Karpas-422 (cell line): Measurements from ENCODE around the gene FAM53B. TPM values are rescaled to one million over a fixed set of nuclear protein-coding genes. Genes with fewer than 3 reads are reported as not detected.
A peak's percentile ranks its signal among the peaks of the same experiment; 100 is the strongest.

ENCODE experiments used
- DNase-seq: peaks from one replicate; pipeline ENCODE4 v3.0.0-alpha.2; 2015
- H2AFZ ChIP-seq: fragments of 200-600 bp; sonication (generic); 2 replicates; pipeline ENCODE4 v1.6.1; 2014; ENCODE audit warnings: antibody characterized with exemption, low read length, mixed read lengths
- H3K27ac ChIP-seq: fragments of 200-600 bp; sonication (generic); 2 replicates; pipeline ENCODE4 v1.5.1; 2014; ENCODE audit warnings: mild to moderate bottlenecking, low read length, moderate library complexity
- H3K27me3 ChIP-seq: fragments of 200-600 bp; sonication (generic); 2 replicates; pipeline ENCODE4 v1.6.1; 2014; ENCODE audit warnings: low read length, mixed read lengths
- H3K36me3 ChIP-seq: fragments of 200-600 bp; sonication (generic); 2 replicates; pipeline ENCODE4 v1.6.1; 2014; ENCODE audit warnings: low read length, mixed read lengths; ENCODE audit not compliant: insufficient read depth
- H3K4me1 ChIP-seq: fragments of 200-600 bp; sonication (generic); 2 replicates; pipeline ENCODE4 v1.6.1; 2014; ENCODE audit warnings: mild to moderate bottlenecking, low read length, mixed read lengths
- H3K4me2 ChIP-seq: fragments of 200-600 bp; sonication (generic); 2 replicates; pipeline ENCODE4 v1.6.1; 2014; ENCODE audit warnings: low read length, low read depth, mild to moderate bottlenecking; ENCODE audit not compliant: poor library complexity, severe bottlenecking
- H3K4me3 ChIP-seq: fragments of 200-600 bp; sonication (generic); 2 replicates; pipeline ENCODE4 v1.5.1; 2014; ENCODE audit warnings: mild to moderate bottlenecking, antibody characterized with exemption, low read length, mixed read lengths
- H3K79me2 ChIP-seq: fragments of 200-600 bp; sonication (generic); 2 replicates; pipeline ENCODE4 v1.6.1; 2014; ENCODE audit warnings: mild to moderate bottlenecking, low read length, mixed read lengths
- H3K9ac ChIP-seq: fragments of 200-600 bp; sonication (generic); 2 replicates; pipeline ENCODE4 v1.6.0; 2014; ENCODE audit warnings: low read length
- H3K9me2 ChIP-seq: fragments of 200-600 bp; sonication (generic), shearing (Covaris generic); replicated peaks from 2 replicates; pipeline ENCODE4 v1.6.0; 2014; ENCODE audit warnings: mild to moderate bottlenecking, low read length, moderate library complexity; ENCODE audit not compliant: insufficient read depth
- H3K9me3 ChIP-seq: fragments of 300-700, 200-600 bp; sonication (generic); 2 replicates; pipeline ENCODE4 v1.6.1; 2014; ENCODE audit warnings: low read length, mixed read lengths
- H4K20me1 ChIP-seq: fragments of 200-600 bp; sonication (generic); 2 replicates; pipeline ENCODE4 v1.6.1; 2014; ENCODE audit warnings: mild to moderate bottlenecking, antibody characterized with exemption, low read length, low read depth; ENCODE audit not compliant: insufficient read depth
- total RNA-seq: library from RNA; depleted of rRNA; stranded (reverse); fragments of >200 nt; shearing (Covaris generic); gene quantifications from 2 replicates; pipeline ENCODE4 v1.2.3, GENCODE V29; 2014; ENCODE audit warnings: low replicate concordance

Gene FAM53B
- total RNA-seq, 1 experiment from 2014 or later: 72.5 TPM

GRCh38 chr10:124735491-124736286 is 8.5 kb downstream of the FAM53B start:
- peak overlapping the region; percentile 1 for H3K4me2 ChIP-seq
- peak overlapping the region; percentile 95 for H3K27ac ChIP-seq
- peak overlapping the region; percentile 96; the same call in 1 of the 2 replicates for H3K9ac ChIP-seq
- H3K4me1 ChIP-seq: peaks cover 93% of the 10 kb centered on the region
- H3K36me3 ChIP-seq: peaks cover 16% of the 10 kb centered on the region; the same call in 1 of the 2 replicates
- no peaks in the 10 kb centered on the region for H3K9me2 ChIP-seq
- H2AFZ ChIP-seq: no peak overlapping the region
- H3K79me2 ChIP-seq: peaks cover 100% of the 10 kb centered on the region
- no peaks in the 10 kb centered on the region for H3K27me3 ChIP-seq
- H3K9me3 ChIP-seq: no peaks in the 10 kb centered on the region
- no peak overlapping the region for H3K4me3 ChIP-seq
- H4K20me1 ChIP-seq: peaks cover 24% of the 10 kb centered on the region; the same call in 1 of the 2 replicates
- no peak for DNase-seq

GRCh38 chr10:124734311-124735166 is 9.6 kb downstream of the FAM53B start:
- no peaks in the 10 kb centered on the region for H3K9me2 ChIP-seq
- peak overlapping the region; percentile 95 for H3K27ac ChIP-seq
- no peaks in the 10 kb centered on the region for H3K27me3 ChIP-seq
- H4K20me1 ChIP-seq: peaks cover 24% of the 10 kb centered on the region; the same call in 1 of the 2 replicates
- peaks cover 93% of the 10 kb centered on the region for H3K4me1 ChIP-seq
- H3K4me3 ChIP-seq: no peak overlapping the region
- H2AFZ ChIP-seq: no peak overlapping the region
- no peaks in the 10 kb centered on the region for H3K9me3 ChIP-seq
- DNase-seq: no peak
- no peak overlapping the region for H3K4me2 ChIP-seq
- peaks cover 100% of the 10 kb centered on the region for H3K79me2 ChIP-seq
- peaks cover 26% of the 10 kb centered on the region; the same call in 1 of the 2 replicates for H3K36me3 ChIP-seq
- H3K9ac ChIP-seq: 0 out of 2 replicates have a peak overlapping the region, but pooled peaks have one; percentile 6

GRCh38 chr10:124733571-124734245 is 10.5 kb downstream of the FAM53B start:
- Histone ChIP-seq H4K20me1 (peaks cover 24% of the 10 kb centered on the region; the same call in 1 of the 2 replicates), H3K36me3 (peaks cover 23% of the 10 kb centered on the region; the same call in 1 of the 2 replicates), H3K27ac (peak overlapping the region; percentile 21; the same call in 1 of the 2 replicates), H3K4me2 (no peak overlapping the region), H3K9me3 (no peaks in the 10 kb centered on the region), H3K79me2 (peaks cover 100% of the 10 kb centered on the region), H2AFZ (no peak overlapping the region), H3K9me2 (no peaks in the 10 kb centered on the region), H3K4me1 (peaks cover 93% of the 10 kb centered on the region), H3K4me3 (no peak overlapping the region), H3K27me3 (no peaks in the 10 kb centered on the region), H3K9ac (no peak overlapping the region)
- no peak for DNase-seq

- H3K9me2 ChIP-seq: no peaks in the 10 kb centered on the region
- H2AFZ ChIP-seq: no peak overlapping the region
- peaks cover 93% of the 10 kb centered on the region for H3K4me1 ChIP-seq
- no peak for DNase-seq
- H3K27ac ChIP-seq: peak overlapping the region; percentile 21; the same call in 1 of the 2 replicates
- peaks cover 100% of the 10 kb centered on the region for H3K79me2 ChIP-seq
- peaks cover 23% of the 10 kb centered on the region; the same call in 1 of the 2 replicates for H4K20me1 ChIP-seq
- no peak overlapping the region for H3K9ac ChIP-seq
- peaks cover 28% of the 10 kb centered on the region; the same call in 1 of the 2 replicates for H3K36me3 ChIP-seq
- H3K9me3 ChIP-seq: no peaks in the 10 kb centered on the region
- no peak overlapping the region for H3K4me2 ChIP-seq
- no peak overlapping the region for H3K4me3 ChIP-seq
- no peaks in the 10 kb centered on the region for H3K27me3 ChIP-seq
Measured at GRCh38 chr10:124732931-124733570, 11.1 kb downstream of the FAM53B start.

- no peak for DNase-seq
- H3K27me3 ChIP-seq: no peaks in the 10 kb centered on the region
- H3K36me3 ChIP-seq: peaks cover 34% of the 10 kb centered on the region; the same call in 1 of the 2 replicates
- no peak overlapping the region for H3K27ac ChIP-seq
- H3K4me3 ChIP-seq: no peak overlapping the region
- H3K9me2 ChIP-seq: no peaks in the 10 kb centered on the region
- H3K9me3 ChIP-seq: no peaks in the 10 kb centered on the region
- H3K4me2 ChIP-seq: no peak overlapping the region
- H3K79me2 ChIP-seq: peaks cover 100% of the 10 kb centered on the region
- no peak overlapping the region for H2AFZ ChIP-seq
- peaks cover 15% of the 10 kb centered on the region; the same call in 1 of the 2 replicates for H4K20me1 ChIP-seq
- no peak overlapping the region for H3K9ac ChIP-seq
- peaks cover 93% of the 10 kb centered on the region for H3K4me1 ChIP-seq
Measured at GRCh38 chr10:124731551-124731950, 12.6 kb downstream of the FAM53B start.

- DNase-seq: no peak
- peaks cover 10% of the 10 kb centered on the region; the same call in 1 of the 2 replicates for H4K20me1 ChIP-seq
- no peaks in the 10 kb centered on the region for H3K9me3 ChIP-seq
- no peak overlapping the region for H3K9ac ChIP-seq
- H3K4me3 ChIP-seq: no peak overlapping the region
- H3K36me3 ChIP-seq: peaks cover 34% of the 10 kb centered on the region; the same call in 1 of the 2 replicates
- H3K9me2 ChIP-seq: no peaks in the 10 kb centered on the region
- H3K27me3 ChIP-seq: no peaks in the 10 kb centered on the region
- no peak overlapping the region for H3K4me2 ChIP-seq
- peaks cover 93% of the 10 kb centered on the region for H3K4me1 ChIP-seq
- H3K79me2 ChIP-seq: peaks cover 100% of the 10 kb centered on the region
- H3K27ac ChIP-seq: no peak overlapping the region
- H2AFZ ChIP-seq: no peak overlapping the region
Measured at GRCh38 chr10:124730790-124731189, 13.4 kb downstream of the FAM53B start.

- Histone ChIP-seq H3K27me3 (no peaks in the 10 kb centered on the region), H3K4me1 (peaks cover 93% of the 10 kb centered on the region), H3K79me2 (peaks cover 100% of the 10 kb centered on the region), H3K4me3 (no peak overlapping the region), H2AFZ (no peak overlapping the region), H3K27ac (peak overlapping the region; percentile 37), H4K20me1 (no peaks in the 10 kb centered on the region), H3K4me2 (no peak overlapping the region), H3K9me3 (no peaks in the 10 kb centered on the region), H3K9ac (no peak overlapping the region; the same call in 1 of the 2 replicates), H3K36me3 (peaks cover 31% of the 10 kb centered on the region; the same call in 1 of the 2 replicates), H3K9me2 (no peaks in the 10 kb centered on the region)
- no peak for DNase-seq
Measured at GRCh38 chr10:124728830-124729661, 15.1 kb downstream of the FAM53B start.
